Cardiac atrium fibroblast (primary cell): ENCODE results near the gene FAM50A. TPM values are rescaled to one million over a fixed set of nuclear protein-coding genes. Genes with fewer than 3 reads are reported as not detected.

Experiments
- total RNA-seq: library from RNA; depleted of rRNA; stranded (reverse); fragments of >200 nt; gene quantifications from 2 replicates; pipeline ENCODE4 v1.2.3, GENCODE V29; 2015

The FAM50A gene
- total RNA-seq: 54.2 and 83.9 TPM in 2 replicates

DNA sequence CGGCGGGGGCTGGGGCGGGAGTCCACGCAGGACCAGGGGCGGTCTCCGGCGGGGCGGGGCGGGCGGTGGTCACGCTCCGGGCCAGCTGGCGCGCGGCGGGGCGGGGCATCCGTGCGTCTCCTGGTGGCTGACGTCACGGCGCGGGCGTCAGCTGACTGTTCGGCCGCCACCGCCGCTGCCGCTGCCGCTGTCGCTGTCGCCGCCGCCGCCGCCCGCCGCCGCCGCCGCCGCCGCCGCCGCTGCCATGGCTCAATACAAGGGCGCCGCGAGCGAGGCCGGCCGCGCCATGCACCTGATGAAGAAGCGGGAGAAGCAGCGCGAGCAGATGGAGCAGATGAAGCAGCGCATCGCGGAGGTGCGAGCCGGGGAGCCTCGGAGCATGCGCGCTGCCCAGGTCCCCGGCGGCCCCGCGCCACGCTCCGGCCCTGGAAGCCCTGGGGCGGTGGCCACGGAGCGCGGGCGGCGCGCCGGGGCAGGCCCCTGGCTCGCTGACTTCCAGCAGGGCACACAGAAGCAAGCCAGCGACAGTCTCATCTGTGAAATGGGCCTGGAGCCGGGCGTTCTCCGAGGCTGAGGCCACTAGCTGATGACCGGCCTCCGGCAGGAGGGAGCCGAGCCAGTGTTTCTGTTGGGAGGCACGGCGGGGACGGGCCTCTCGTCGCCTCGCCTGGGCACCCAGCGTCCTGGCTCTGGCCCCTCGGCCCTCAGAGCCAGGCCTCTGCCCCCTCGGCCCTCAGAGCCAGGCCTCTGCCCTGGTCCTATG is at the start of gene FAM50A:
Gene FAM50A, plus strand, starts transcription at position 150 of the 763 bp plus-strand sequence. Its CDS starts 95 bp downstream, at position 245.

GRCh38 chrX:154397888-154398667 is 45.9 kb upstream of the FAM50A start, which contains the start of gene RPL10:
Gene RPL10 (plus strand): TSS chrX:154398377. CDS start chrX:154398520, 143 bp downstream.

DNA sequence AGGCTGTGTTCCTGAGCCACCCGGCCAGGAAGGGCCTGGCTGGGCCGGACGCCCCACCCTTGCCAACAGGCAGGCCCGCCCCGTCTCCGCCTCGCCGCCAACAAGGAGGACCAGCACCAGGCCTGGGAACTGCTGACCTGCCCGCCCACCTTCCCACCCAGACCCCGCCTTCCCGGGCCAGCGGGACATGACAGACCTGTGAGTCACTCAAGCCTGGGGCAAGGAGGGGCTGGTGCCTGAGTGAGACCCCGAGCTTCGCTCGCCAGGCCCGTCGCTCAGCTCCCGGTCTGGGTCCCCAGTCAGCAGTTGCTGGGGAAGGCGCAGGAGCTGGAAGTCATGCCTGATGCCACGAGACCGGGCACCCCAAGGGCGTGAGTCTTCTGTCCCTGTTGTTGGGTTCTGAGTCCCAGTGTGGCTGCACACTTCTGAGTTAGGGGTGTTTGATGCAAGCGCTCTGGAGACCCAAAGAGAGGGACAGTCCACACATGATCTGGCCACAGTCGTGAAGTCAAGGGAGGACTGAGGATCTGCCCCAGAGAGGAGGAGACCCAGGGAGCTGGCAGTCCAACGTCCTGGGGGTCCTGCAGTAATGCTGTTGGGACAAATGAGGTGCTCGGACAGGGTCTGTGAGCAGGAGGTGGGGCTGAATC is 34.6 kb upstream of the FAM50A start, which contains the start of gene DNASE1L1:
Gene DNASE1L1, minus strand, starts transcription at position 33 of the 650 bp plus-strand sequence. CDS start 3,686 bp downstream, outside the sequence.

GRCh38 chrX:154428176-154429171 is 15.5 kb upstream of the FAM50A start, which contains the start of gene ATP6AP1:
Gene ATP6AP1 (plus strand): TSS chrX:154428677. CDS start chrX:154428693, 16 bp downstream.

DNA sequence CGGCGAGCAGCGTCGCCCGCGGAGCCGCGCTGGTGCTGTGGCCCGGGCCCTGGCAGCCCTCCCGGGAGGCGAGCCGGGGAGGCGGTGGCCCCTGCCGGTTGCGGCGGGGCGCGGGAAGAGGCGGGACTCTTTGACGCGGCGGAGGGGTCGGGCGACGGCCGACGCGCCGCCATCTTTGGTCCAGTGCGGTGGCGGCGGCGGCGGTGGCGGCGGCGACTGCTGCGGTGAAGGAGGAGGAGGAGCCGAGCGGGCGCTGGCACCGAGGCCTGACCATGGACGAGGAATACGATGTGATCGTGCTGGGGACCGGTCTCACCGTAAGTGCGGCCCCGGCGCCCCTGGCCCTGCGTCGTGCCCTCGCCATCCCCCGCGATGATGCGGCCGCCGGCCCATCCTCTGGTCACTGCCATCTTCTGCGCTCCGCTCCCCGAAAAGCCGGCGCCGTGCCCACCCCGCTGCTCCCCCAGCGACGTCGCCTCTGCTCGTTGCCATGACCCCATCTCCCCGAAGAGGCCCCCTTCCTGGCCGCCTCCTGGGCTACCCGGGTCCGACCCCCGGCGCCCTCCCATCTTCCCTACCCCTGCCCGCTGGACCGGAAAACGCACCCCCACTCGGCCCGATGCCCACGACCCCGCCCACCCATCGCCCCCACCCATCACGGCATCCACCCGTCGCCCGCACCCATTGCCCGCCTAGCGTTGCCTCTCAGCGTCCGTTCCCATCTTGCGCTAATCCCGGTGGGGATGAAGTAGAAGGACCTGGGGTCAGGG is 6.8 kb upstream of the FAM50A start, which contains the start of gene GDI1:
Gene GDI1, plus strand, starts transcription at position 172 of the 770 bp plus-strand sequence. Its CDS starts 101 bp downstream, at position 273.

DNA sequence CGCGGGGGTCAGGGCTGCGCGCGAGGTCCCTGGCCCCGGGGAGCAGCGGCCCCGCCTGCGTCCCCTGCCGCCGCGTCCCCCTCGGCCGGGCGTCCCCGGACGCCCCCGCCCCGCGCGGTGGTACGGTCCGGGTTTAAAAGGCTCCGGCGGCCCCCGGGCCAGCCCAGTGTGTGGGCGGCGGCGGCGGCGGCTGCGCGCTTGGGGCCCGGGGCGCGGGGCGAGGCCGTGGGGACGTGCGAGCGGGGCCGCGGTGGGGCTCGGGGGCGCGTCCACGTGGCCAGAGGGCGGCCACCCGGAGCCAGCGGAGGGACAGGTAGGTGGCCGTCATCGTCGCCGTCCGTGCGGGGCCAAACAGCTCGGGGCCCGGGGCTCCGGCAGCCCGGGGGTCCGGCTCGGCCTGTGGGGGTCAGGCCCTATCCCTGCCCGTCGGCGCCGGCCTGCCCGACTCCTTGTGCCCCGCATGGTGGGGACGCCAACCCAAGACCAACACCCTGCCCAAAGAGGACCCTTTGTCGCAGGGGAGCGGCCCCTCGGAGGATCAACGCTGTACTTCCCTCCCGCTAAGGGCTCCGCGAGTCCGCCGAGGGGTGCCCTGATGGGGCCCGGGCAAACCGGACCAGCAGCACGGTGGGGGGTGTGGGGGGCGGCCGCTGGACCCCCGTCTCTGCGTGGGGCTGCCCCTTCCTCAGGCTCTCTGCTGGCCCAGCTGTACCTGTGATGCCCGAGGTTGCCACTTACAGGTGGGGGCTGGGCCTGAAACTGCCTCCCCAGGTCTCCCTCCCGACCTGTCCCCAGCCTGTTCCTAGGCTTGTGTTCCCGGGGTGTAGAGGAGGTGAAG is 14.4 kb downstream of the FAM50A start, which contains the start of gene PLXNA3:
Gene PLXNA3, plus strand, starts transcription at position 166 of the 838 bp plus-strand sequence. CDS start 1,903 bp downstream, outside the sequence.

DNA sequence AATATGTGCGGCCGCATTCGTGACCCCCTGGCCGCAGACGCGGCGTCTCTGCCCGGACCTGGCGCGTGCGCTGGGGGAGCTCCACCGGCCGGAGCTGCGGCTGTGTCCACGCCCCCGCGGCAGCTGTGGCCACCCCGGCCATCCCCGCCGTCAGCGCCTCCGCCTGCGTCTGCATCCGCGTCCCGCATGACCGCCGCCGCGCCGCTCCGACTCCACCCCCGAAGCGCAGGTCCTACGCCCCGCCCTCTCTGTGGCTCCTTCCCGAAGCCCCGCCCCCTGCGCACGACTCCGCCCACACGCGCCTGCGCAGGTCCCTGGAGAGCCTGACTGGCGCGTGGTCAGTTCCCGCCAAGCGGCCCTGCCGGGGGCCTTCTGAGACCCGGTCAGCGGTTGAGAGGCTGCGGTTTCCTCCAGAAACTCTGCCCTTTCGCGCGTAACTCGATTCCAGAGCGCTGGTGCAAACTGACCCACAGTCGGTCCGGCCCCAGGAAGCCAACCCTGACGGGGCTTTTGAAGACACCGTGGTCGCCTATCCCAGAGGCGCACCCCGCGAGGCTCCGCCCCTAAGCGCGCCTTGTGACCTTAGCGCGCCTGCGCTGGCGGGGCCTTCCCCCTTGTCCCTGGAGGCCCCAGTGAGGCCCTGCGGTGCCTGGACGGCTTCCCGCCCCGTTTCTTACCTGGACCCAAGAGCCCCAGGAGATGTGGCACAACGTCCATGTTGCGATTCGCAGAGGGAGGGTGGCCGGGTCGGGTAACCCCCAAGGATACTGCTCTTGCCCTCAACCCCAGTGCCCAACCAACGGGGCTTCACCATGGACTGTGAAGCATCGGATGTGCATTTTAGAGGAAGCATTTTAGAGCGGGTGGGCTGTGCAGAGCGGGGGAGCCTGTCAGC is 35.0 kb downstream of the FAM50A start, which contains the start of gene LAGE3:
Gene LAGE3, minus strand, starts transcription at position 554 of the 895 bp plus-strand sequence. Its CDS starts 366 bp downstream, at position 188.

GRCh38 chrX:154486396-154487207 is 42.7 kb downstream of the FAM50A start, which contains the start of gene UBL4A:
Gene UBL4A (minus strand): TSS chrX:154486615. CDS start chrX:154486584, 31 bp downstream.

DNA sequence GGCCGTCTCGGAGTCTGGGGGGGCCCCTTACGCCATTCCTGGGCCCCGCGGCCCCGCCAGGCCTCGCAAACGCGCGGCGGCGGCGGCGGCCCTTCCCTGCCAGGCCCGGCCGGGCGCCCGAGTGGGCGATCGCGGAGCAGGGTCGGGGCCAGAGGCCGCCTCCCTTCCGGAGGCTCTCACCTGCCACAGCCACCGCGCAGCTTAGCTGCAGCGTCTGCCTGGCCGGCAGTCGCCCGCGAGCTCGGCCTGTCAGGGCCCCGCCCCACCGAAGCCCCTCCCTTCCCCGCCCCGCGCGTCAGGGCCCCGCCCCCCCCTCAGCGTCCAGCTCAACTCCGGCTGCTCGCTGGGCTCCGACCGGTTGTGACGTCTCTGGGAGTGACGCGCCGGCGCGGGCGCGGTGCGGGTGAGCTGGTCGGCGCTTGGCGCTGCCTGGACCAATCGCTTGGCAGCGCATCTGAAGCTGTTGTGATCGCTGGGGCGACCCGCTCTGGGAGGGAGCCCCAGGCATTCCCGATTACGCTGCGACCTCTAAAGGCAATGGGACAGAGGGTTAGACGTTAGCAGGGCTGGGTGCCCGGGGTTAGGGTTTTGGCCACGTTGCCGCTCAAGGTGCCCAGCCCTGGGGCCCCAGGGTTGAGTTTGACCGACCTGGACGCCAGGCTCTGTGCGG is 46.6 kb downstream of the FAM50A start, which contains the start of gene SLC10A3:
Gene SLC10A3, minus strand, starts transcription at position 216 of the 670 bp plus-strand sequence. CDS start 1,689 bp downstream, outside the sequence.

Other genes starting within 250 kb of the FAM50A start
- not detected in 2 replicates for gene OPN1MW2, start 224.4 kb upstream of the FAM50A start, total RNA-seq
- gene OPN1MW3, start 186.6 kb upstream of the FAM50A start, total RNA-seq: not detected in 2 replicates
- not detected in 2 replicates for gene TEX28, start 149.0 kb upstream of the FAM50A start, total RNA-seq
- not detected in 2 replicates for gene TKTL1, start 148.3 kb upstream of the FAM50A start, total RNA-seq
- 1,709 and 1,856 TPM in 2 replicates for gene FLNA, start 69.5 kb upstream of the FAM50A start, total RNA-seq
- gene EMD, start 64.8 kb upstream of the FAM50A start, total RNA-seq: 54.3 and 54.6 TPM in 2 replicates
- 8,491 and 9,302 TPM in 2 replicates for gene RPL10, start 45.8 kb upstream of the FAM50A start, total RNA-seq
- 35.8 and 45.7 TPM in 2 replicates for gene DNASE1L1, start 34.9 kb upstream of the FAM50A start, total RNA-seq
- 19.1 and 28.9 TPM in 2 replicates for gene TAFAZZIN, start 32.6 kb upstream of the FAM50A start, total RNA-seq
- gene ATP6AP1, start 15.5 kb upstream of the FAM50A start, total RNA-seq: 43.1 and 68.5 TPM in 2 replicates
- gene GDI1, start 7.0 kb upstream of the FAM50A start, total RNA-seq: 131 TPM in 2 replicates
- 16.4 and 27.9 TPM in 2 replicates for gene PLXNA3, start 14.1 kb downstream of the FAM50A start, total RNA-seq
- 37.9 and 38.1 TPM in 2 replicates for gene LAGE3, start 35.1 kb downstream of the FAM50A start, total RNA-seq
- 29.8 and 54.5 TPM in 2 replicates for gene UBL4A, start 42.5 kb downstream of the FAM50A start, total RNA-seq
- gene SLC10A3, start 46.5 kb downstream of the FAM50A start, total RNA-seq: 35.5 and 50.5 TPM in 2 replicates
- 43.1 and 44.9 TPM in 2 replicates for gene FAM3A, start 72.1 kb downstream of the FAM50A start, total RNA-seq
- gene G6PD, start 102.7 kb downstream of the FAM50A start, total RNA-seq: 285 and 345 TPM in 2 replicates
- 10.7 and 15.7 TPM in 2 replicates for gene IKBKG, start 103.5 kb downstream of the FAM50A start, total RNA-seq
- not detected in 2 replicates for gene CTAG1A, start 141.0 kb downstream of the FAM50A start, total RNA-seq
- gene CTAG1B, start 175.1 kb downstream of the FAM50A start, total RNA-seq: not detected in 2 replicates
- gene CTAG2, start 209.4 kb downstream of the FAM50A start, total RNA-seq: not detected in 2 replicates